GM19452 (cell line): ENCODE results near the gene WNT7B.

Experiments
- ATAC-seq: cut with Tn5 transposase; IDR thresholded peaks from one replicate; pipeline ENCODE4 v1.9.1; 2021; ENCODE audit not compliant: unreplicated experiment

WNT7B gene

DNA sequence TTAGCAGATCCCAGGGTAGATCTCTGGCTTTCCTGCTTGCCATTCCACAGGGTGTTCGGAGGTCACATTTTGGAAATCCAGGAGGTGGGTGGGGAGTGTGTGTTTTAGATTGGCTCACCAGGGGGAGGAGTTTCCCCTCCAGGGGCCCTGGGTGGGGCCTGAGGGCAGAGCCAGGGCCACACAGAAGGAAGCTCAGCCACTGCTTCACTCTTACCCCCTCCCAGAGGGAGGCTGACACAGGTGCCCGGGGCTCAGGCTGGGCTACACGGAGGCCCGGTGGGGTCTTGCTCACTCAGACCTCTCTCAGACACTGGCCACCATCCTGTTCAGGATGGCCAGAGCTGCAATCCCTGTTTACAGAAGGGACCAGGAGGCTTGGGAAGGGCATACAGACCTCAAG, 2.5 kb downstream of the WNT7B start:
- ATAC-seq, result no peak

DNA sequence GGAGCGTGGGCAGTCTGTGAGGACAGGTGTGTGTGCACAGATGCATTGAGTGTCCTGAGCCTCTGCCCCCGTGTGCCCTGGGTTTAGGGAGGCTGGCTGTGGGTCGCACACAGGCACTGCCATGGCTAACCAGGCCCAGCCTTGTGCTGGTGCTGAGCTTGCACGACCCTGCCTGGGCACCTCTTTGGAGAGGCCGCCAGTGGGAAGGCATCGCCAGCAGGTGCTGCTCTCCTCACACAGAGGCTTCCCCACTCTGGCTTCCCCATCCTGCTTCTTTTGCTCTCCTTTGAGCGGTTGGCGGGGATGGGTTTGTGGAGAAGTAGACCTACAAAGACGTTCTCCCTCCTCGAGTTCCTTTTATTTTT, 4.1 kb downstream of the WNT7B start:
- ATAC-seq, result no peak

DNA sequence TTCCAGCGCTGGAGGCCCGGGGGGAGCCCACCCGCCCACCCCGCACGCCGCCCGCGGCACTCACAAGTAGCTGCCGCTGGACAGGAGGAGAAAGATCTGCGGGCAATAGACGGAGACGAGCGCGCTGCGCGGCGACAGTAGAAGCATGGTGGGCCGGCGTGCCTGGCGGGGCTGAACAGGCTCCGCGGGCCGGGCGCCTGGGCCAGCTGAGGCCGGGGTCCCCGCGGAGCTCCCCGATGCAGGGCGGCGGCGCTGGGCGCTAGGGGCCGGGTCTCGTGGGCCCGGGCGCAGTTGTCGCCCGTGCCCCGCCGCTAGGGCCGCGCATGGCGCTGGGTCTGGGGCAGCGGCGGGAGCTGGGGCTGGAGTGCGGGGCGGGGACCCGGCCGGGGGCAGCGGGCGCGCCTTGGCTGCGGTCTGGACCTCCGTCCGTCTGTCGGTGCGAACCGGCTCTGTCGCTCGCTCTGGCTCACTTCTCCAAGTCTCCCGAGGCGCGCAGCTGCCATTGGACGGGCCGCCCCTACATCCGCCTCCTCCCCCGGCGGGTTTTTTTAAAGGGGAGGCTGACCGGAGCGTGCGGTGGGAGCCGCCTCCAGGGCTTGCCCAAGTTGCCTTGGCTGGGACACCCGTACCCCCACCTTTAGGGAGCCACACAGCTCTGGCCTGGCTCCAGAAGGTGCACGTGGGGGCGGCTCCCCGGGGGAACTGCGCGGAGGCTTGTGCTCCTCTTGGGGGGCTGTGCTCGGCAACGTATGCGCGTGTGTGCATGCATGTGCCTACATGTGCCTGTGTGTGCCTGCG, 4.7 kb downstream of the WNT7B start:
- ATAC-seq, result no peak

DNA sequence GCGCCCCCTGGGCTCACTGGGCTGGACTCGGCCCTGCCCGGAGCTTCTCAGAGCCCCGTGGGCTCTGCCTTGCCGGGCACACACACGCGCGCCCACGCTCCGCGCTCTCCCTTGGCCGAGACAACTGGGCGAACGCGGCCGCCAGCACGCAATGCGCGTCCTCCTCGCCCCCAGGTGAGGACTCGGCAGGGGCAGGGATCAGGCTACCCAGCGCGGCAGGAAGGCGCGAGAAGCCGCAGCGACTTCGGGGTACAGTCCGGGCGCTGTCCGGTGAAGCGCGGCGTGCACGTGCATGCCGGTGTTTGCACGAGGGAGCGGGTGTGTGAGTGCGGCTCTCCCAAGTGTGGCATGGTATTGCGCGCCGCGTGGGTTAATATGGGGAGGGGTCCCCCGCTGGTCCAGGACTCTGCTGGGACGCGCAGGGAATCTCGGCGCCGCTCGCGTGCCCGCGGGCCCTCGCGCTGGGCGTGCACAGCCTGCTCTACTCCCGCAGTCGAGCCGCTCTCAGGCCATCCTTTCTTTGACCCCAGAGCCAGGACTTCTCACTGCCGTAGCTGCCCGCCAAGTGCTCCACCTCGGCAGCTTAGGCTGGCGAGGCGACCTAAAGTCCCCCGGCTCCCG, 5.4 kb downstream of the WNT7B start:
- no peak for ATAC-seq

DNA sequence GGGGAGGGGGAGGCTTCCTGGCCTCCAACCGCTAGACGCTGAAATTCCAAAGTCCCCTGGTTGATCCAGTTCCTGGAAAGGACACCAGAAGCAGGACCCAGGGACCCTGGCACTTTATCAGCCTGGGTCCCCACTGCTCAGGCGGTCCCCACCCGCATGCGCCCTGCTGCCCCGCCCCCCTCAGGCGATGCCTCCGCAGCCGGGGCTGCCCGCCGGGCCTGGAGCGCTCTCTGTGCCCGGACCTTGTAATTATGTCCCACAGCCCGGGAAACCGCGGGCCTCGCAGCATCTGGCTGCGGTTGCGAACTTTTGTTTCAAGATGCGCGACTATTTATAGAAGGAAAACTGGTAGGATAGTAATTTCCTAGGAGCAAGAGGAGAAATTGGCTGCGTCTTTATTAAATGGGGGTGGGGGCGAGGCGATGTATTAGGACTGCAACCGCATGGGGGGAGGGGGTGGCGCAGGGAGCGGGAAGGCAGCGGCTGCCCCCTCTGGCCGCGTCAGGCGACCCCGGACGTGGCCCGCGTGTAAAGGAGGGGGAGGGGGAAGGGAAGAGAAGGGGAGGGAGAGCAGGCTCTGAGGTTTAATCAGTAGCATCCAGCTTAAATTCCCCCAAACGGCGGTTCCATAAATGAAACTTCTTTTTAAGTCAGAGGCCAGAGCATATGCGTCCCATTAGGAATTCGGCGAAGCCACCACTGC, 6.1 kb downstream of the WNT7B start:
- ATAC-seq, result no peak

DNA sequence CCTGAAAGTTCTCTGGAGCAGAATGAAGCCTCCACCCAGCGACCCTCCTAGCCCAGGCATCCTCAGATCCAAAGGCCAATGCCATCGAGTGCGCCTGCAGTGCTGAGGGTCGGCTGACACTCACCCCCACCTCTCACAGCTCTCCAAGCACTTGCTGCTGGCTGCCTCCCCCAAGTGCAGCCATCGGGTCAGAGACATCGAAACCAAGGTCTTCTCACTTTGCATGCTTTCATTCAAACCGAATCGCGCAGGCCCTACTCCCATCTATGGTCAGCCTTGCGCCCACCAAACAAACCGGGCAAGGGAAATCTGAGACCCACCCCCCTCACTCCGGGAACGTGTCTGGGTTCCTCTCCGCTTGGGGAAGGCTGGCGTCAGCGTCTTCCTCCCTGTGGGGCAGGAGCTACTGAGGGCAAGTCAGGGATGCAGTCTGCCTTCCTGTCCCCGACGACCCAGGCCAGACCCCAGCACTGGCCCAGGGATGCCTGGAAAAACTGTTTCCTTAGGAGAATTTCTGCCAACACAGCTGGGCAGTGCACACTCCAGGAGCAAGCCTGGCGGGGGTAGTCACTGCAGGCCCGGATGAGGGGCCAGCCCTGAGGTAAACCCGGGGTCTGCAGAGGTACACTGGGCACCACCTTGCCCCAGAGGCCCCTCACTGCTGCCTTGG, 7.0 kb downstream of the WNT7B start:
- ATAC-seq, result no peak

- ATAC-seq, result no peak
Observed at GRCh38 chr22:45969414-45969799, 7.6 kb downstream of the WNT7B start.

GRCh38 chr22:45968751-45969413, 8.1 kb downstream of the WNT7B start:
- no peak for ATAC-seq

DNA sequence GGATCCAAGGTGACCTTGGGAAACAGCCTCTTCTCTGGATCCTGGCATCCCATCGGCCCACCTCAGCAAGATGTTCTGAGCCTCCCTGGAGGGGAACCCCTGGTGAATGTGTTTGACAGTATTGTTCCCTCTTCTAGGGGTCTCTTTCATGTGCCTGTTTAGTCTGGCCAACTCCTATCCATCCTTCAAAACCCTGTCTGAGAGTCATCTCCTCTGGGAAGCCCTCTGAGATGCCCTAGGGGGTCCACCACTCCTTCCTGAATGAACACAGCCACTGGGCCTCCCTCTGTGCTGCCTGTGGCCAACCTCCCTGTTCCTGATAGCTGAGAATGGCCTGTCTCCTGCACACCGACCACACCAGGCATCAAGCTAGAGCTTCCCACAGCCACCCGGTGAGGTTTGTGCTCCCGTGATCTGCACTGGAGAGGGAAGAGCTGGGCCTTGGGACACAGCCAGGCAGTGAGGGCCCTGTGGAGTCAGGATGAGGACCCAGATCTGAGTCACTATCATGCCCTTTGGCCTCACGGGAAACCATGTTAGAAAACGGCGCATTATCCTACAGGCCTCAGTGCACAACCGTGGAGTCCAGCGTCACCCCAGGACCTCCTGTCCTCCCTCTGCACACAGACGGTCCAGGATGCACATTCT, 8.8 kb downstream of the WNT7B start:
- ATAC-seq, result no peak

- no peak for ATAC-seq
Observed at GRCh38 chr22:45966895-45967365, 10.0 kb downstream of the WNT7B start.

DNA sequence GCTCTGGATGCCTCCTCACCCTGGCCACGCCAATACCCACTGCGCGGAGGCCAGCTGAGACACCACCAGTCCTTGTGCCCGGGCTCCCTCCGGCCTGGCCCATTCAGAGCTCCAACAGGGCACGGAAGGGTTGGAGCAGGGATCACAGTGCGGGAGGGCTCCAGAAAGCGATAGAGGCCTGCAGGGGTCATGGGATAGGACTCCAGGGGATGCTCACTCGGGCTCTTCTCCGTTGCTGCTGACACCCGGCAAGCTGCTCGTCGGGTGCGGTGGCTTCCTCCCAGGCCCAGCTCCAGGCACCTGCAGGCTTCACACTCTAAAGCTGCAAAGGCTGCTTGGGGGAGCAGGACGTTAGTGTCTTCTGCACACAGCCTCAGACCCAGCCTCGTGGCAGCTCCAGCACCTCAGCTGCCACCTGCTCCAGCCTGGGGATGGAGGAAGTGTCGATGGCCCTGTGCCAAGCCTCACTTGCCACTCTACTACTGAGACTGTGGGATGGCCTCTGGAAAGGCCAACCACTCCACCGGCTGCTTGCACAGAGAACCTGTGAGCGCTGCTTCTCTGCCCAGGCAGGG, 10.6 kb downstream of the WNT7B start:
- no peak for ATAC-seq

DNA sequence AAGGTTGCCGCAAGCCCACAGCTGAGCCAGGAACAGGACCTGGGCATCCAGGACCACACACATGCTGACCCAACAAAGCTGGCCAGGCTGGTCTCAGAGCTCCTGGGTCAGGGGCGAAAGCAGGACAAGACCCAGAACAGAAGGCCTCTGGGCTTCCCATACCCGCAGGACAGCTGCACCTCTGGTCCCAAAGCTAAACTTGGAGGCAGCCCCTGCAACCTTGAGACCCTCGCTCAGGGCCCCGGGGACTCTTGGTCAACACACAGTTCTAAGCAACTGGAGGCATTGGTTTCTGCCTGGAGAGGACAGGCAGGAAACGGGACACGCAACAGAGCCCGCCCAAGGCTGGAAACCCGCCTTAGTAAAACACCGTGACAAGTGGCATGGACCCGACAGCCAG, 11.4 kb downstream of the WNT7B start:
- no peak for ATAC-seq

- ATAC-seq, result no peak
Observed at GRCh38 chr22:45964926-45965527, 11.9 kb downstream of the WNT7B start.

DNA sequence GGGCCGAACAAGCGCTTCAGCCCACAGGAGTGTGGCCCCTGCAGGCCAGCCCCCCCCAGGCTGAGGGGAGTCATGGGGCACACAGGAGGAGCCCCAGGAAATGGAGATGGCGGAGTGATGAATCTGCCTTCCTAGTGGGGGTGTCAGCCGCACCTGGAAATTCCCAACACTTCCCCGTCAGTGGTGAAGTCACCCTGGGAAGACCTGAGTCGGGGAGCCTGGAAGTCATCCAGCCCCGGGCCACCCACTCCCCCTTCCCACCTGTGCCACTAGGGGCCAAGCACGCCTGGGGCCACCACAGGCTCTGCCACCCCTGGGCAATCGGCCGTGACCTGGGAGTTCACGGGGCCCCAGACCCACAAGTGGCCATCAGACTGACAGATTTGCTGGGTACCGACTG, 12.6 kb downstream of the WNT7B start:
- ATAC-seq, result no peak

DNA sequence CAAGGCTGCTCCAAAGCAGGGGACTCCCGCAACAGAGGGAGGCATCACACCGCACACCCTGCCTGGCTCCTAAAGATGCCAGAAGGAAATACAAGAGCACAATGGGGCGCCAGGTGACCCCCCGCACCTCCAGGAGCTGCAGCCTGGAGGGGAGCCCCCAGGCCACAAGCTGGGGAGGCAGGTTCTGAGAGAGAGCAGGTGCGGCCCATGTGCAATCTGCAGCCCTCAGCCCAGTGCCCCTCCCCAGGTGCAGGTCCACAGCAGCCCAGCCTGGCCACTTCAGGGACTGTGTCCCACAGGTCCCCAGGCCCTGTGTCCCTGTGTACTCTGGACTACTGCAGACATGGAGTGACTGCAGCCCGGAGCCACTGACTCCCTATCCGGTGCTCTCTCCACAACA, 13.1 kb downstream of the WNT7B start:
- no peak for ATAC-seq

DNA sequence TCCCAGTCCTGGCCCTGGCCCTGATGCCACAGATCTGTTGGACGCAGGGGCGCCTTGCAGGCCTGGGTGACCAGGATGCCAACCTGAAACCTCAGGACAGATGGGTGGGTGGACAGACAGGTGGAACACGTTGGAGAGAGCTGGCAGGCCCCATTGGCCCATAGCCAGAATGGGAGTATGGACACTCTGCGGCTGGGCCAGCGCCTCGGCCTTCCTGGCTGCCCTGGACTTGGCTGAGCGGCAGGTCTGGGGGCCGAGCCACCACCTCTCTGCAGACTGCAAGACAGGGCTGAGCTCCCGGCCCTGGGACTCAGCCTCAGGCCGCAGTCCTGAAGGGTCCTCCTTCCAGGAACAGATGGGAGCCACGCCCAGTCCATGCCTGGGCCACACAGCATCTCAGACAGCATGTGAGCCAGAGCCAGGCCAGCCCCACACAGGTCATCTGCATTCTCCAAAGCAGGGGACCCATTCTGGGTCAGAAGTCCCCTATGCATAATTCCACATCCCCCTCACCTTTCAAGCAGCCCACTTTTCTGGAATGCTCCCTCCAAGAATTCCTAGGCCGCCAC, 14.1 kb downstream of the WNT7B start:
- no peak for ATAC-seq

- no peak for ATAC-seq
Observed at GRCh38 chr22:45962434-45962718, 14.6 kb downstream of the WNT7B start.

GRCh38 chr22:45961679-45962433, 15.1 kb downstream of the WNT7B start:
- no peak for ATAC-seq
